TTC549 (cell line): ENCODE results near the gene TASOR2.

Experiments
- FAIRE-seq: peaks from 2 replicates; lab custom pipeline; 2012; peaks lifted over from hg19 to GRCh38; lab: Jason Lieb, UNC

Gene TASOR2, protein sequence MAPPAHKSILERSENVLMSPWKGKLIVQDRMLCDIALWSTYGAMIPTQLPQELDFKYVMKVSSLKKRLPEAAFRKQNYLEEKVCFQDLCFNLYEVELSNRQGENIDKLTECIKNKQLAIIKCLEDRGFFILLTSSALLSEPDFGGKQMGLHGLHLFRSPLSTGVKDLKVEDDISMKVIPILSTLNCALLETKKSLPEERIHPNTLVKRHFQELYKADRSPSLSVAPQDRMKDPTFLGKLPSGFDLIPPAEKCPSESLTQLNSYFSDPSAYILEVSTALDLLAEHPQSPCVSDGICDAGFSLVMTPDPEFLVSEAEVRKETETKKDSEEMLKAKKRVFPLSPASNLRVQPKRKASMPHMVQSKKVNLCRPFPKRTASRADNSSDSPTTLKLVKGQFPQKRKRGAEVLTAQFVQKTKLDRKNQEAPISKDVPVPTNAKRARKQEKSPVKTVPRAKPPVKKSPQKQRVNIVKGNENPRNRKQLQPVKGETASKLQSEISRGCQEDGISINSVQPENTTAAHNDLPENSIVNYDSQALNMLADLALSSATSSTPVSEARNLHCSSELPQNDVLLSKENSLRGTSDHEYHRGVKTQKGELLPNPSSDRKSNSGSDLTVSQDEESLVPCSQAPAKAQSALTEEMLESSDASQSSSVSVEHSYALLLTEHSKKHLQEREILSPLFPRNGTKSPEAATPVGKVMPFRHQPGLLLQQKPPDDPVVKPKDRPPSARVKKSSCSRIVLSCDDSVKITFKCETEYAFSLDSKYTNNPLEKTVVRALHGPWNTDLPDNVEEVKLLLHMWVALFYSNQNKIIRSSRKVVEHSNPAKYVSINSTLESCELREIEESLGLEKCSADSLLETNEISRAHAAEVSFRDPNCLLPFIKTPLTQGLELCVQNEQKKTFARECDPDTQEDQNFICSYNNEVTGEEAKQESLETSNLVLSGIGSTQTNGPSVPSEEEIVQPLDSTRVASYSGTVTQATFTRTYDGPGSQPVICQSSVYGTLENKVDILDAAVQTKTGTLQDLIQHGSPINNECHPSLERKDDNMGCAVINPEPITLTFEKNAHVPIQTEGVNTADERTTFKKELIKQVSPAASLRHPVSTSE (N-terminal part only)

GRCh38 chr10:5684318-5684970 is at the start of gene TASOR2:
TASOR2 (plus strand) TSS chr10:5684838; CDS start chr10:5720643, 35,805 bp downstream.
- FAIRE-seq, result peak; percentile 76

GRCh38 chr10:5634918-5635317 is 49.7 kb upstream of the TASOR2 start:
- no peak for FAIRE-seq

GRCh38 chr10:5638494-5638893 is 46.1 kb upstream of the TASOR2 start:
- no peak for FAIRE-seq

- no peak for FAIRE-seq
These were observed 45.6 kb upstream of the TASOR2 start for GRCh38 chr10:5639066-5639465.

DNA sequence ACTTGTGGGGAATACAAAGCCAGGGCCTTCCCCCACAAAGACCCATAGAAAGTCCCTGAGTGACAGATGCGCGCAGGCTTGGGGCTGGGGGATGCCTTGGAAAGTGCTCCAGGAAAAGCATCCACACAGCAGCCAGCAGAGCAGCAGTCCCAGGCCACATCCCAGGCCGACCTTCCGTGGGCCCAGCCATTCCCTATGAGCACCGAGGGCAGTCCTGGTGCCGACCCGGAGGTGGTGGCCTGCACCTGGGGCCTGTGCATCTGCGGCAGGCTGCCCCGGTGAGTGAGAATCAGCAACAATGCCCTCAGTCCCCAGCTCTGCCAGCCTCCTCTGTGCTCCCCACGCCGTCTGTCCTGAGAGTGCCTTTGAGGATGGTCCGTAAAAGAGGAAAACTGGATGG is 44.6 kb upstream of the TASOR2 start:
- FAIRE-seq, result no peak

DNA sequence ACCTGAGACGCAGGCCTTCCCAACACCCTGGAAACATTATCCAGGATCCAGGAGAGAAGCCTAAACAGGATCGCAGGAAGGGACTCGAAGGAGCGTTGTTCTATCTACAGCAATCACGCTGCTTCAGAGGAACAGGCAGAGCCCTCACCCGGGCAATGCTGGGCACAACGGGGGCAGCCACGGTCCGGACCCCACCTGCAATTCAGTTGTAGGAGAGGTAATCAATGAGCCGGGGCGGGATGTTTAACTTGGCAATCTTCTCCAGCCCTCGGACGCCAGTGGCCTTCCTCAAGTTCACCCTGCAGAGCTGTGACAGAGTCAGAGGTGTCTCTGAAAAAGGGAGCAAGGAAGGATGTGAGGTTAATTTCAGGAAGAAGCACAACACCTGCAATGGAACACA is 44.1 kb upstream of the TASOR2 start:
- FAIRE-seq, result no peak

DNA sequence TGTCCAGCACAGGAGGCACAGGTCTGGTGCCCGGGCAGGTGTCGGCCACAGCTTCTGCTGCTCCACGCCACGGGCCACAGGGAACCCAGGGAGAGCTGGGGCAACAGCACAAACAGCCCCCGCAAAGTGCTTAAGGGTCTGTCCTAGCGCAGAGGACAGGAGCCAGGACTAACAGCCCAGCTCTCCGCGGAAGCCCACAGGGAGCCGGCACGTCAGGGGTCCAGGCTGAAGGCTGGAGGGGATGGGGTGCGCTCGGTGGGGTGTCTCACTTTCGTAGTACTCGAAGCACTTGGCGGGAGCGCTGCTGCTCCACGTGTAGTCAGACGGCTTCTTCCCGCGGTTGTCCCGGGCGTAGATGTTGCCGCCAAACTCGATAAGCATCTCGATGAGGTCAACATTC is 43.1 kb upstream of the TASOR2 start:
- no peak for FAIRE-seq

- FAIRE-seq, result no peak
These were observed 41.1 kb upstream of the TASOR2 start for GRCh38 chr10:5643346-5644067.

DNA sequence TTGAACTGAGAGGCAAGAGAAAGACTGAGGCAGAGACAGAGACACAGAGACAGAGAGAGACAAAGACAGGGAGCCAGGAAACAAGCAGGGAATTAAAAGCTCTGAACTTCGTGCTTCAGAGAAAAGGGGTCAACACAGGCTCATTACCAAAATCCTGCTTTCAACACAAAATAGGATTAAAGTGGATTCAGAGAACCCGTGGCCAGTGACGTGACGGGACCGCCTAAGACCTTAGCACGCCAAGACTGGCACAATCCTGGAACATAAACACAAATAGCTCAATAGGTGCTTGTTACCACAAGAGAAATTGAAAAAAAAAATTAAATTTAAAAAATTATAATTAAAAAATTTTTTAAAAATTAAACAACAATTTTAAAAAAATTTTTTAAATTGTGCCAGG is 39.7 kb upstream of the TASOR2 start:
- no peak for FAIRE-seq

DNA sequence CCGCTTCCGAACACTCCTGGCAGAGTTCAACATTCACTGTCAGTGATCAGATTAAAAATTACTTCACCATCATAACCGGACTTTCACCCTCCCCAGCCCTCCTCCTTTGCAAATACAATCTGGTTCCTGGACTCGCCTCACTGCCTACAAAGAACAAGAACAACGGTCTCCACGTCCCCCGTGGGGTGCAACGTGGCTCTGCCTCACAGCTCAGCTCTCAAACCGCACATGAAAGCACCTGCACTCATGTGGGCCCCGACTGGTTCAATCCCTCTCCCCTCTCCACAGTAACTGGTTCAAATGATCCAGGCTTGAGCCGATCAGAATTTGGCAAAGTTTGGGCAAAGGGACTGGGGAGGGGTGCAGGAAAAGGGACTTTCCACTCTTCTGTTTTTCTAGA is 39.3 kb upstream of the TASOR2 start:
- no peak for FAIRE-seq

- FAIRE-seq, result no peak
These were observed 38.6 kb upstream of the TASOR2 start for GRCh38 chr10:5645944-5646617.

DNA sequence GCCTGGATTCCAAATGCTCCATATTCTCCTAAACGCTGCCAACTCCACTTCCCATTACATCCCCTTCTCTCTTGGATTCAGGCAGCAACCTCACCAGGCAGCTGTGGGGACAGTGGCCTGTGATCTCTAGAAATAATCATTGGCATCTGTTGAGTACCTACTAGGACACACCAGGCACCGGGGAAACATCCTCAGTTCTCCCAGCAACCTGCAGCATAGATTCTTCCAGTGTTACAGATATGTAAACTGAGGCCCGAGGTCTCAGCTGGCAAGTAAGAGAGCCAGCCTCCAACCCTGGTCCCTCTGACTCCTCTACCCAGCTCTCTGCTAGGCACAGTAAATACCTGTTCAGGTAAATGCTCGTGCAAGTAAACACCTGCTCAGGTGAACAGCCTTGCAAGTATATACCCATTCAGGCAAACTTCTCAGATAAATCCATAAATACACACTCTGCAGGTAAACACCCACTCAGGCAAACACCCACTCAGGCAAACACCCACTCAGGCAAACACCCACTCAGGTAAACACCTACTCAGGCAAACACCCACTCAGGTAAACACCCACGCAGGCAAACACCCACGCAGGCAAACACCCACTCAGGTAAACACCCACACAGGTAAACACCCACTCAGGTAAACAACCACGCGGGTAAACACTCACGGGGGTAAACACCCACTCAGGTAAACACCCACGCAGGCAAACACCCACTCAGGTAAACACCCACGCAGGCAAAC is 37.0 kb upstream of the TASOR2 start:
- FAIRE-seq, result no peak

DNA sequence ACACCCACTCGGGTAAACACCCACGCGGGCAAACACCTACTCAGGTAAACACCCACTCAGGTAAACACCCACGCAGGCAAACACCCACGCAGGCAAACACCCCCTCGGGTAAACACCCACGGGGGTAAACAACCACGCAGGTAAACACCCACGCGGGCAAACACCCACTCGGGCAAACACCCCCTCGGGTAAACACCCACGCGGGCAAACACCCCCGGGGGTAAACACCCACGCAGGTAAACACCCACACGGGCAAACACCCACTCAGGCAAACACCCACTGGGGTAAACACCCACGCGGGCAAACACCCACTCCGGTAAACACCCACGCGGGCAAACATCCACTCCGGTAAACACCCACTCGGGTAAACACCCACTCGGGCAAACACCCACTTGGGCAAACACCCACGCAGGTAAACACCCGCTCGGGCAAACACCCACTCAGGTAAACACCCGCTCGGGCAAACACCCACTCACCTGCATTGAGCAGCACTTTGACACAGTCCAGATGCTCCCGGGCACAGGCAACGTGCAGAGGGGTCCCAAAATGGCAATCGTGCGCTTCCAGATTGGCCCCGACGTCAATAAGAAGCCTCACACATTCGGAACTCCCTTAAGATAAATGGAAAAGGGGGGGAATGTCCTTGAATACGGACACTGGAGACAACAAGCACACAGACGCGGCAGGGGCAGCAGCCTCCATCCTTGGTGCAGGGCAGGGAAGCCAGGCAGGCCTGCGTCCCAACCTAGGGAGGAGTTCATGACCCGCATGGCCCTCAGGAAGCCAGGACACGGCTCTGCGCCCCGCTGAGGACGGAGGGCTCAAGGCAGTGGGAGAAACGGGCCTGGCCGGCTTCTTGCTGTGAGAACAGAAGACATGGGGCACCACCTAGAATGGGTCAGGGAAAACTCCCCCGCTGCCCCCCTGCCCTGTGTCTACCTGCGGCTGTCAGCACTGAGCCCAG is 35.9 kb upstream of the TASOR2 start:
- no peak for FAIRE-seq

GRCh38 chr10:5649746-5650145 is 34.9 kb upstream of the TASOR2 start:
- no peak for FAIRE-seq

GRCh38 chr10:5650664-5651387 is 33.8 kb upstream of the TASOR2 start:
- FAIRE-seq, result no peak

DNA sequence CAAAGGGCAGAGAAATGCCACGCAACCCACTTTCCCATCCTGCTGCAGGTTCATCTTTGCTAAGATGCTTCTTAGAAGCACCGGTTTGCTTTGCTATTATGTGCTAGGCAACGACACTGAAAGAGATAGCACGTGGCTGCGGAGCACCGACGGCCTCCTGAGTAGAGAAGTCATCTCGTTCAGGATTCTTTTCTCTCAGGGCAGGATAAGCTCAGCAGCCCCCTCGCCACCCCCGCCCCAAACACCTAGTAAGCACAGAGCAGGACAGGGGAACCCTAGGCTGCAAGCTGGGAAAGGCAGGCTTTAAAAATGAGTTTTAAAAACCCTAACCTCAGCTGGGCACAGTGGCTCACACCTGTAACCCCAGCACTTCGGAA is 33.3 kb upstream of the TASOR2 start:
- FAIRE-seq, result no peak

DNA sequence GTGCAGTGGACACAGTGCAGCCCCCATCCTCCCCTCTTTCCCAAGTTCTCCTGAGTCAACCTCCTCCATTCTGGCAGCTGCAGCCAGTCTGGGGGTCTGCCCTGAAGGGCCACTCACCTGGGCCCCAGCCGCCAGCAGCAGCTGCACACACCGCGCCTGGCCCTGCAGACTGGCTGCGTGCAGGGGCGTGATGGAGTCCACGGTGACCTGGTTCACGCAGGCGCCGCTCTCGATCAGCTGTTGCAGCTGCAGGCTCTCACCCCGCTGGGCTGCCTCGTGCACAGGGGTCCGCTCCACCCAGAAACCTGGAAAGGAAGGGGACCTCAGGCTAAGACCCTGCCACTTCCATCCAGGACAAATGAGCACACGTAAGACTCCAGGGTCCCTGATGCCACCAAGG is 31.9 kb upstream of the TASOR2 start:
- FAIRE-seq, result no peak

GRCh38 chr10:5654218-5654755 is 30.4 kb upstream of the TASOR2 start:
- no peak for FAIRE-seq
